Measurements from ENCODE around the gene ABL2. TPM values are rescaled to one million over a fixed set of nuclear protein-coding genes. Genes with fewer than 3 reads are reported as not detected.
A peak's percentile ranks its signal among the peaks of the same experiment; 100 is the strongest.

Gene ABL2
- total RNA-seq, 2 donors from 2014 or later = 20.2 to 28.0 TPM

DNA sequence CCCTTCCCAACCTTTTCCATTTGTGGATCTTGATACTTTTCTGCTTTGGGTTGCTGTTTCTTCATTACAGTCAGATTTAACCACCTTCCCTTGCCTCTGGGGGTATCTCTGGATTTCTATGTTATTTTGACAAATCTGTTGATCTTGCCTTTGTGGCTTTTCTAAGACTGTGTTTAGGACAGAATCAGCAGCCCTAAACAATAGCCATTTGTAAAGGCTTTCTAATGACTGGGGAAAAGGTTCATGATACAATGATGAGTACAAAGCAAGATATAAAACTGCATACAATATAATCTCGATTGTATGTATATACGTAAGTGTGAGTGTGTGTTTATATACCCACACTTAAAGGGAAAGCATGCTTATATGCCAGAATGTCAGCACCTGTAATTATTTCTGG lies 176.0 kb downstream of the ABL2 start:
- Mint-ChIP-seq H3K9me3 (peaks cover 17% of the 10 kb centered on the region), H3K27ac (peak overlapping the region; percentile 33), H3K4me1 (peaks cover 12% of the 10 kb centered on the region)

DNA sequence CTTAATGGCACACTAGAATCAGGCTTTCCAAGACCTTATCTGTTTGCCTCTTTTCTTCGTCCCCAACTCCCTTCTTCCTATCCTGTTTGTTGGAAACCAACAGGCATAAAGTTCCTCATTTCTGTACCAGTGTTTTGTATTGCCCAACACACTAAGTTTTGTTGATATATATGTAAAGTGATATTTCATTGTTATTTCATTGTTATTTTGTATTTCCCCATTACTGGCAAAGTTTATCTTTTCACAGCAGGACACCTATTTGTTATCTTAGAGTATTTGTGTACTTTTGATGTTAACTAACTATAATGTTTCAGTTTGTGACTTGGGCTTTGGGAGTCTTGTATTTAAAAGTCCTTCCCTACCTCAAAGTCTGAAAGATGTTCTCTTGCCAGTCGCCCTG lies 176.7 kb downstream of the ABL2 start:
- H3K9me3 ChIP-seq (ENCODE audit: control insufficient read depth, low read length) = peaks cover 22% of the 10 kb centered on the region
- no peak for DNase-seq
- Mint-ChIP-seq H3K27me3 (ENCODE audit: insufficient read depth) (no peaks in the 10 kb centered on the region), H3K36me3 (ENCODE audit: low read depth) (peaks cover 32% of the 10 kb centered on the region), H3K4me3 (no peak overlapping the region), H3K4me1 (peaks cover 12% of the 10 kb centered on the region), H3K27ac (no peak overlapping the region), H3K9me3 (peaks cover 17% of the 10 kb centered on the region)
- H3K4me1 ChIP-seq (ENCODE audit: control insufficient read depth, insufficient read depth, low read length) = no peaks in the 10 kb centered on the region
- TF ChIP-seq, protein P1, sequence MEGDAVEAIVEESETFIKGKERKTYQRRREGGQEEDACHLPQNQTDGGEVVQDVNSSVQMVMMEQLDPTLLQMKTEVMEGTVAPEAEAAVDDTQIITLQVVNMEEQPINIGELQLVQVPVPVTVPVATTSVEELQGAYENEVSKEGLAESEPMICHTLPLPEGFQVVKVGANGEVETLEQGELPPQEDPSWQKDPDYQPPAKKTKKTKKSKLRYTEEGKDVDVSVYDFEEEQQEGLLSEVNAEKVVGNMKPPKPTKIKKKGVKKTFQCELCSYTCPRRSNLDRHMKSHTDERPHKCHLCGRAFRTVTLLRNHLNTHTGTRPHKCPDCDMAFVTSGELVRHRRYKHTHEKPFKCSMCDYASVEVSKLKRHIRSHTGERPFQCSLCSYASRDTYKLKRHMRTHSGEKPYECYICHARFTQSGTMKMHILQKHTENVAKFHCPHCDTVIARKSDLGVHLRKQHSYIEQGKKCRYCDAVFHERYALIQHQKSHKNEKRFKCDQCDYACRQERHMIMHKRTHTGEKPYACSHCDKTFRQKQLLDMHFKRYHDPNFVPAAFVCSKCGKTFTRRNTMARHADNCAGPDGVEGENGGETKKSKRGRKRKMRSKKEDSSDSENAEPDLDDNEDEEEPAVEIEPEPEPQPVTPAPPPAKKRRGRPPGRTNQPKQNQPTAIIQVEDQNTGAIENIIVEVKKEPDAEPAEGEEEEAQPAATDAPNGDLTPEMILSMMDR (conservative IDR thresholded peaks at IDR 0.05) = no peak
- peaks cover 44% of the 10 kb centered on the region for H3K36me3 ChIP-seq (ENCODE audit: control insufficient read depth, insufficient read depth, low read length)
- 86 to 89% methylated on average over 1 to 2 of the region's 2 CpGs for WGBS, 2 experiments (ENCODE audit: insufficient coverage in 1 of 2, insufficient read length in 1 of 2)
- H3K9ac ChIP-seq (ENCODE audit: extremely low read depth, low read length, poor library complexity, severe bottlenecking) = no peak overlapping the region
- no peak overlapping the region for H3K27ac ChIP-seq (ENCODE audit: low read depth, low read length)
- H3K4me3 ChIP-seq (ENCODE audit: low read length) = no peak overlapping the region
- no peaks in the 10 kb centered on the region for H3K27me3 ChIP-seq (ENCODE audit: control insufficient read depth, insufficient read depth, low read length, poor library complexity, severe bottlenecking)

More for the DNA sequence above, 176.0 kb downstream of the ABL2 start:
- Histone ChIP-seq H3K4me3 (ENCODE audit: low read length) (no peak overlapping the region), H3K27me3 (ENCODE audit: control insufficient read depth, insufficient read depth, low read length, poor library complexity, severe bottlenecking) (no peaks in the 10 kb centered on the region), H3K9me3 (ENCODE audit: control insufficient read depth, low read length) (peaks cover 22% of the 10 kb centered on the region), H3K9ac (ENCODE audit: extremely low read depth, low read length, poor library complexity, severe bottlenecking) (no peak overlapping the region), H3K4me1 (ENCODE audit: control insufficient read depth, insufficient read depth, low read length) (no peaks in the 10 kb centered on the region), H3K27ac (ENCODE audit: low read depth, low read length) (no peak overlapping the region), H3K36me3 (ENCODE audit: control insufficient read depth, insufficient read depth, low read length) (peaks cover 42% of the 10 kb centered on the region)
- Mint-ChIP-seq H3K36me3 (ENCODE audit: low read depth) (peaks cover 36% of the 10 kb centered on the region), H3K27me3 (ENCODE audit: insufficient read depth) (no peaks in the 10 kb centered on the region), H3K4me3 (no peak overlapping the region)
- no peak for DNase-seq
- TF ChIP-seq, protein P1 (conservative IDR thresholded peaks at IDR 0.05) = no peak
- 80 to 96% methylated on average over 1 to 2 of the region's 2 CpGs for WGBS, 2 experiments (ENCODE audit: insufficient coverage in 1 of 2, insufficient read length in 1 of 2)

Other genes with a start within 250 kb of the ABL2 start
- gene FAM20B, start 203.8 kb downstream of the ABL2 start, total RNA-seq = 10 to 100 TPM; 47.7 to 52.4 TPM
- 10 to 100 TPM; 23.4 to 24.7 TPM for gene TOR3A, start 147.6 kb downstream of the ABL2 start, total RNA-seq
- 10 to 100 TPM; 34.2 to 41.9 TPM for gene SOAT1, start 64.1 kb upstream of the ABL2 start, total RNA-seq
- 1 to 10 TPM in 1 of 2 donors, under 1 TPM in 1; 0.69 to 1.3 TPM for gene AXDND1, start 136.3 kb upstream of the ABL2 start, total RNA-seq

Data from endodermal cell (in vitro differentiated cells).